Coronary artery (tissue), 2 donors: ENCODE results near the gene CNTN6.

Experiments used
- DNase-seq: peaks from one replicate; pipeline ENCODE4 v3.0.0-alpha.2; 2017; ENCODE audit warnings: low spot score
- H3K27ac ChIP-seq, 2 donors: fragments of 200-600 bp; sonication (generic); one replicate each; pipeline ENCODE4 v1.5.1; 2016 to 2019
- H3K4me3 ChIP-seq: fragments of 200-600 bp; sonication (generic); 2 replicates; pipeline ENCODE4 v1.5.1; 2016; ENCODE audit warnings: mild to moderate bottlenecking, moderate library complexity
- TF ChIP-seq, protein P1 (sequence below): fragments of 200-600 bp; sonication (generic); IDR thresholded peaks from one replicate; pipeline ENCODE4 v1.5.1; 2019; ENCODE audit warnings: antibody characterized with exemption

The CNTN6 gene

DNA sequence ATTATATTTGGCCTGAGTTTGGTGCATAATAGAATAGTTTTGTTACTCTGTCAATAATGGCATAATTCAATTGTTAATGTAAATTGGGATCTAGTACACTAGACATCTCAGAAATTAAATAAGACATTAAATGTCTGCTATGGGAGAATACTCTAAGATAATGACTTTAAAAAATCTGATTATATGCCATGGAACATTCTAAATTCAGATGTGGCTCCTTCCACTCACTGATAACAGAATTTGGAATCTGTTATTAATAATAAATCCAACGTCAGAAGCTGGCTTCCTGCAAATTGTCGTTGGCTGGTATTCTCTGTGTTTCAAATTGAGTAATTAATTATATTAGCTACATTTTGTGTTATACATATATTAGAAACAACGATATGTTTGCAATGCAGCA lies 258.1 kb downstream of the CNTN6 start:
- H3K4me3 ChIP-seq, result no peak overlapping the region
- DNase-seq, result no peak
- TF ChIP-seq, protein P1, sequence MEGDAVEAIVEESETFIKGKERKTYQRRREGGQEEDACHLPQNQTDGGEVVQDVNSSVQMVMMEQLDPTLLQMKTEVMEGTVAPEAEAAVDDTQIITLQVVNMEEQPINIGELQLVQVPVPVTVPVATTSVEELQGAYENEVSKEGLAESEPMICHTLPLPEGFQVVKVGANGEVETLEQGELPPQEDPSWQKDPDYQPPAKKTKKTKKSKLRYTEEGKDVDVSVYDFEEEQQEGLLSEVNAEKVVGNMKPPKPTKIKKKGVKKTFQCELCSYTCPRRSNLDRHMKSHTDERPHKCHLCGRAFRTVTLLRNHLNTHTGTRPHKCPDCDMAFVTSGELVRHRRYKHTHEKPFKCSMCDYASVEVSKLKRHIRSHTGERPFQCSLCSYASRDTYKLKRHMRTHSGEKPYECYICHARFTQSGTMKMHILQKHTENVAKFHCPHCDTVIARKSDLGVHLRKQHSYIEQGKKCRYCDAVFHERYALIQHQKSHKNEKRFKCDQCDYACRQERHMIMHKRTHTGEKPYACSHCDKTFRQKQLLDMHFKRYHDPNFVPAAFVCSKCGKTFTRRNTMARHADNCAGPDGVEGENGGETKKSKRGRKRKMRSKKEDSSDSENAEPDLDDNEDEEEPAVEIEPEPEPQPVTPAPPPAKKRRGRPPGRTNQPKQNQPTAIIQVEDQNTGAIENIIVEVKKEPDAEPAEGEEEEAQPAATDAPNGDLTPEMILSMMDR, result no peak
- H3K27ac ChIP-seq, result no peak overlapping the region

DNA sequence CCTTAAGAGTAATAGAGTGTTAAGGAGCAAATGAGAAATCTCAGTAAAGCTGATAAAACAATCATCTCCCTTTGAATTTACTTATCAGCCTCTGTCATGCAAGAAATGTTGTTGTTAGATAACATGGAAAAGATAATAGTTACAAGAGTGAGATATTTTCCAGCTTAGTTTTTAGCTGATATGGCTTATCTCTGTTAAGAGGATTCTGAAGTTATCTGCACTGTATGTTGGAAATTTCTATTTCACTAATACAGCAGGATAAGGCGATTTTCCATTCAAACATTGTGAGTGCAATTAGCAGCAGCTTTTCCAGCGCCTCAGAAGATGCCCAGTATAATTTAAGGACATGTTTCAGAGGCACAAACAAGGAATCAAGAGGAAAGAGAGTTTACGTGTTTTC lies 262.9 kb downstream of the CNTN6 start:
- H3K27ac ChIP-seq, result no peak overlapping the region
- TF ChIP-seq, protein P1, result no peak
- no peak overlapping the region for H3K4me3 ChIP-seq
- no peak for DNase-seq

DNA sequence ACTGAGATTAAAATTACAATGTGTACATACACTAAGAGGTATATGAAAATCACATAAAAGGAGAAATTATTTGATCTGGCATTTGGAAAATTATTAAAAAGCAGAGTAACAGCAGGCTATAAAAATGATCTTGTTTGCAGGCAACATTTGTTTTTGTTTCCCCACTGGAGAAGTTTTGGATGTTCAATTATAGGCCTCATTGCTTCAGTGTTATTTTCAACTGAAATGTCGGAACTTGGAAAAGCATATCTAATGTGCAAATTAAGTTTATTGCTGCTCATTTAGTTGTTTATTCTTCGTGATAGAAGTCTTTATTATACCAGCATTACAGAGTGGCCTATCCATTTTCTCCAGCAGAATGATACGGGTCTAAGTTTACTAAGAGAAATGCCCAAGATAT lies 263.3 kb downstream of the CNTN6 start:
- no peak for DNase-seq
- Histone ChIP-seq H3K27ac (no peak overlapping the region), H3K4me3 (no peak overlapping the region)
- TF ChIP-seq, protein P1, result no peak

DNA sequence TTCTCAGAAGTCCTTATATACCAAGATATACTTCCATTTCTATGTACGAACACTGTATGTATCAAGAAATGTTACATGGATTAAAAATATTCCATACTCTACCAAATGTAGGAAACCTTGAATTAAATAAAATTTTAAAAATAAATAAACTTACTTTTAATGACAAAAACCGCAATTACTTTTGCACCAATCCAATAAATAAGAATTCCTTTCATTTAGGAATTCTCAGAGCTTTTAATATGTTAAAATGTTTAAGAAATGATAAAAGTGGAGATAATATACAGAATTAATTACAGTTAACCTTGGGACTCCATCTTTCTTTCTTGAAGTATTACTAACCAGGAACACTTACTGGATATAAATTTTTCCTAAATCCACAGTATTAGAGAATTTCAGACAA lies 272.7 kb downstream of the CNTN6 start:
- TF ChIP-seq, protein P1, result no peak

DNA sequence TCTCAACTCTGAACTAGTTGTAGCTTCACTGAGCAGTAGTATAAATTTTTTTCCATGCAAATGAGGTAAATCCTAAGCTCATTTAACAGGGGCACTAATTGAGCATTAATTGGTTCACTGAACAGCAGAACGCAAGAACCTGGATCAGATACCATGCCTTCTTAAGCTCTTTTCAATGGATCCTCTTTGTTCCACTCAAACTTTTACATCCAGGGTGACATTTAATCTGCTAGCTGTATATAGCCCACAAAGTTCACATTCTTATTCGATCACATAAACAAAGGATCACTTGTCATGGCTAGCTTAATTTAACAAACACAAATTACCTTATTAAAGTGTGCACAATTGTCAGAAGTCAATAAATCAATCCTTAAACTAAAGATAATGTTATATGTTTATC lies 281.6 kb downstream of the CNTN6 start:
- Histone ChIP-seq H3K27ac (no peak overlapping the region), H3K4me3 (no peak overlapping the region)
- TF ChIP-seq, protein P1, result no peak
- no peak for DNase-seq

More for the DNA sequence above, 272.7 kb downstream of the CNTN6 start:
- DNase-seq, result no peak
- Histone ChIP-seq H3K27ac (no peak overlapping the region), H3K4me3 (no peak overlapping the region)

DNA sequence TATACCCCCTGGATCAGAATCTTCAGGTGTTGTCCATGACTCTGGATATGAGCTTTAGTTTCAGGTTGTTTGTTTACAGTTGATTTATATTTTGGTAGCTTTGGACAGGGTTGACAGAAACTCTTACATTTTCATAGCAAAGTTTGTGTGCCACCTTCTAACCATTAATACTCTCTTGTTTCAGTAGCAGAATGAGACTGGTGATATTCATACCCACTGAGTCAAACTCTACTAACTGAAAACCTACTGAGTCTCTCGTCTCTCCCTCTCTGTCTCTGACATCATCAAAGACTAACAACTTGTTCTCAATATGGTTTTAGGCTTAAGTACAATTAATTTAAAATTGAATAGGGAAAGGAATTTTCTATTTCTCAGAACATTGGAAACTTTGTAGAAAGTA lies 282.3 kb downstream of the CNTN6 start:
- TF ChIP-seq, protein P1, result no peak
- no peak for DNase-seq
- Histone ChIP-seq H3K27ac (no peak overlapping the region), H3K4me3 (no peak overlapping the region)

DNA sequence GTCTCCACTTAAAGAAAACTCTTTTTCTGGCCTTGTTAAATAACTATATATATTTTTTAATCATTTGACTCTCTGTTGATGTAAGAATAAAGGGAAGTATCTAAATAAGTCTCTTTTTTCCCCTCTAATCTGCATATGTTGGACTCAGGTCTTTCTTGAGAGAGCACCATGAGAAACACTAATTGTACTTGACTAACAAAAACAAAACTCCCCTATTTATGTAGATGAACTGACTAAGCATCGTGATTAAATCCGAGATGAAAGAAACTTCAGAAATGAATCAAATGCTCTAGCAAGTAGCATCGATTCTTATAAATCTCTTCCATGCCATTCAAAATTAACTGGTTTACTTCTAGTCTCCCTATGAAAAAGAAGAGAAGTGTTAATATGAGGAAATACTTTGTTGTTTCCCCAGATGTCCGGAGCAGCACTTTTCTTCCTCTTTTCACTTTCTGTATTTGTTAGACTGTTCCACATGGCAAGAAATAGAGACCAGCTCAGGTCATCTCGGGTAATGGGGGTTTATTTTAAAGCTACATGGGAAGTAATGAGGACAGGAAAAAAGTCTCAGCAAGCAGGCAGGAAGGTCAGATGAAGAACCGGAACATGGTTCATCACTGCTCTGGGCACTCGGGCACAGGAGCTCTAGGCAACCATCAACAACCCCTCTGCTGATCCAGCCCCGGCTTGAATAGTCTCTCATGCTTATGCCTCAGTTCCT lies 288.3 kb downstream of the CNTN6 start:
- Histone ChIP-seq H3K27ac (no peak overlapping the region), H3K4me3 (no peak overlapping the region)
- DNase-seq, result no peak
- TF ChIP-seq, protein P1, result no peak
